Colonic mucosa (tissue), 4 donors: ENCODE results near the gene ADAMTS16. TPM values are rescaled to one million over a fixed set of nuclear protein-coding genes. Genes with fewer than 3 reads are reported as not detected.

Experiments used
- DNase-seq: peaks from one replicate; pipeline ENCODE4 v3.0.0-alpha.2; 2020
- H3K27ac ChIP-seq: fragments of 200-600 bp; one replicate; pipeline ENCODE4 v1.8.0; 2021
- H3K27me3 ChIP-seq: fragments of 200-600 bp; one replicate; pipeline ENCODE4 v1.8.0; 2021
- H3K36me3 ChIP-seq: fragments of 200-600 bp; one replicate; pipeline ENCODE4 v1.8.0; 2021
- H3K4me1 ChIP-seq: fragments of 200-600 bp; one replicate; pipeline ENCODE4 v1.8.0; 2021; ENCODE audit warnings: mild to moderate bottlenecking
- H3K4me3 ChIP-seq: fragments of 200-600 bp; one replicate; pipeline ENCODE4 v1.8.0; 2021
- H3K9ac ChIP-seq, 2 donors: one replicate each; pipeline ENCODE4 v1.7.0; 2013; ENCODE audit warnings: control low read depth in 2 of 2, low read depth in 2 of 2, low read length in 2 of 2
- H3K9me3 ChIP-seq: fragments of 200-600 bp; one replicate; pipeline ENCODE4 v1.8.0; 2021
- intact Hi-C: fragments of 100-400 bp; cut with DNase I; formaldehyde crosslinking; loops from one replicate; pipeline ENCODE4 v1.14.1; 2022
- total RNA-seq, 2 donors: library from RNA; stranded (reverse); fragmentation: NEBNext Ultra II Directional in 1 of 2; extraction: Animal tissue kit (Norgen Biotek cat#: 25700) in 1 of 2; gene quantifications; one replicate each; pipeline ENCODE4 v1.2.1, GENCODE V29; 2021
- TF ChIP-seq, protein P1 (sequence below): fragments of 200-600 bp; IDR thresholded peaks from one replicate; pipeline ENCODE4 v1.8.0; 2022; ENCODE audit warnings: antibody characterized with exemption, mild to moderate bottlenecking
- donor health status: healthy.
- donor health status: DM: no; HTN: no; CAD: no.
- donor health status: DM: no; HTN: no; CAD: no.

ADAMTS16 gene
- total RNA-seq, 2 donors from 2014 or later = 0.16 TPM; not detected in 1

DNA sequence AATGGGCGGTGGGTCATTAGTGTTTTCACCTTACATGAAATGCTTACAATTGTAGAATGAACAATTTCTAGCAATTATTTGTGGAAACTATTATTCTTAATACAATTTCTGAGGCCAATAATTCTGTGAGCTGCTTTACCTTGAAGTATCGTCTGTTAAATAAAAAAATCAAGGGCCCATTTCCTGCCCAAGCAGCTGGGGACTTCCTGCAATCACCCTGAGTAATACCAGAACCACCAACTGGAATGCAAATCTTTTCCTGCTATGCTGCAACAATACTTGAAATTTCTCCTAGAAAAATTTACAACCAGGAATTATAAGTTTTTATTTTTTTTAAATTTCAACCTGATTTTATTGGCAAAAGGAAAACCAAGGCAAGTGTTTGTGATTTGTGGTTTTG, 52.6 kb downstream of the ADAMTS16 start:
- Histone ChIP-seq H3K27me3 (no peaks in the 10 kb centered on the region), H3K36me3 (no peaks in the 10 kb centered on the region), H3K9ac (no peak overlapping the region), H3K9me3 (no peaks in the 10 kb centered on the region), H3K27ac (no peak overlapping the region), H3K4me1 (no peaks in the 10 kb centered on the region), H3K4me3 (no peak overlapping the region)
- no peak for DNase-seq
- intact Hi-C loops = no loop called here
- TF ChIP-seq, protein P1, sequence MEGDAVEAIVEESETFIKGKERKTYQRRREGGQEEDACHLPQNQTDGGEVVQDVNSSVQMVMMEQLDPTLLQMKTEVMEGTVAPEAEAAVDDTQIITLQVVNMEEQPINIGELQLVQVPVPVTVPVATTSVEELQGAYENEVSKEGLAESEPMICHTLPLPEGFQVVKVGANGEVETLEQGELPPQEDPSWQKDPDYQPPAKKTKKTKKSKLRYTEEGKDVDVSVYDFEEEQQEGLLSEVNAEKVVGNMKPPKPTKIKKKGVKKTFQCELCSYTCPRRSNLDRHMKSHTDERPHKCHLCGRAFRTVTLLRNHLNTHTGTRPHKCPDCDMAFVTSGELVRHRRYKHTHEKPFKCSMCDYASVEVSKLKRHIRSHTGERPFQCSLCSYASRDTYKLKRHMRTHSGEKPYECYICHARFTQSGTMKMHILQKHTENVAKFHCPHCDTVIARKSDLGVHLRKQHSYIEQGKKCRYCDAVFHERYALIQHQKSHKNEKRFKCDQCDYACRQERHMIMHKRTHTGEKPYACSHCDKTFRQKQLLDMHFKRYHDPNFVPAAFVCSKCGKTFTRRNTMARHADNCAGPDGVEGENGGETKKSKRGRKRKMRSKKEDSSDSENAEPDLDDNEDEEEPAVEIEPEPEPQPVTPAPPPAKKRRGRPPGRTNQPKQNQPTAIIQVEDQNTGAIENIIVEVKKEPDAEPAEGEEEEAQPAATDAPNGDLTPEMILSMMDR = no peak

DNA sequence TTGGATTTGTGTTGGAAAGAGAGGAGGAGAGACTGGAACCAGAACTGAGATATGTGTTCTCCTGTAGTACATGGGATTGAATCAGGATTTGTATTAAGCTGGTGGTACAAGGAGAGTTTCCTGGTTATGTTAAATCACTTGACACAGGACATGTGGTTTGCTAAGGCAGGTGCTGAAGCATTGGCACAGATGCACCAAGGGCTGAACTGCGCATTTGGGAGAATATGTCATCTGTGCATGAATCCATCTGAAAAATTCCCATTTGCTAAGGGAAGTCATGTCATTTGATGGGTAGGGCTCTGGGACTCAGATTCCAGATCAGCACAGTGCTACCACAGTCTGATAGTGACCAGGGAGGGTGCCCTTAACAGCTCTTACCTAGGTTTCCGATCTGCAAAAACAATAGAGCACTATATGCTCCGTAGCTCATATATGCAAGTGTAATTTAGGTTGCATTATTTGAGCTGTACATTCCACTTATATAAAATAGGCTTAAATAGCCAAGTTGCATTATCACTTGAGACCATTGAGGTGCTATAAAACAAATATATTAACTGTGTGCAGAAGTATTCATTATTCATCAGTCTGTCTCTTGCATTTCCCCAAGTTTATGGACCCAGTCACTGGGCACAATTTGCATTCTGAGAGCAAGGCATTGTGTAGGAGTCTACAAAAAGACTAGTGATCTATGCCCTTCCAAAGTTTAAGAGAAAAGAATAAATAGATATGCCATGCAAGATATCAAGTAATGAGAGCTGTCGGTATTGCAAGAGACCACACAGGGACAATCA, 55.2 kb downstream of the ADAMTS16 start:
- Histone ChIP-seq H3K27me3 (no peaks in the 10 kb centered on the region), H3K27ac (no peak overlapping the region), H3K4me3 (no peak overlapping the region), H3K36me3 (no peaks in the 10 kb centered on the region), H3K4me1 (no peaks in the 10 kb centered on the region), H3K9ac (no peak overlapping the region), H3K9me3 (no peaks in the 10 kb centered on the region)
- intact Hi-C loops = no loop called here
- TF ChIP-seq, protein P1 = no peak
- DNase-seq = no peak

DNA sequence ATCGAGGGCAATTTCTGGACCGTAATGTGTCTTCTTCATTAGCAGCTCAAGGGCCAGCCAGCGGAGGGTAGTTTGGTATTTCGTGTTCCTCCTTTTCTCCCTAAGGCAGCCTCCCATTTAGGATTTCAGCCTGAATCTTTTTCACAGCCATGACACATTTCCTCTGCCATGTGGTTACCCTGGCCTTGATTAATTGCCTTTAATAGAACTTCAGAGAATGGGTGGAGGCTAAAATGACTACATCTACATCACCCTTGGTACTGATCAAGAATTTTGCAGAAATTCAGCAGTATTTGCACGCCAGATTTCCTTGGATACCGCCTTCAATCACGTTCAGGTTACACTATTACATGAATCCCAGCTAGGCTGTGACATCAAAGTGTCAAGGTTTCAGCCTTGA, 58.0 kb downstream of the ADAMTS16 start:
- no peak overlapping the region for H3K9ac ChIP-seq
- no peak overlapping the region for H3K4me3 ChIP-seq
- TF ChIP-seq, protein P1 = no peak
- no peaks in the 10 kb centered on the region for H3K36me3 ChIP-seq
- intact Hi-C loops = no loop called here
- no peak overlapping the region for H3K27ac ChIP-seq
- no peaks in the 10 kb centered on the region for H3K9me3 ChIP-seq
- H3K27me3 ChIP-seq = no peaks in the 10 kb centered on the region
- DNase-seq = no peak
- H3K4me1 ChIP-seq = no peaks in the 10 kb centered on the region

DNA sequence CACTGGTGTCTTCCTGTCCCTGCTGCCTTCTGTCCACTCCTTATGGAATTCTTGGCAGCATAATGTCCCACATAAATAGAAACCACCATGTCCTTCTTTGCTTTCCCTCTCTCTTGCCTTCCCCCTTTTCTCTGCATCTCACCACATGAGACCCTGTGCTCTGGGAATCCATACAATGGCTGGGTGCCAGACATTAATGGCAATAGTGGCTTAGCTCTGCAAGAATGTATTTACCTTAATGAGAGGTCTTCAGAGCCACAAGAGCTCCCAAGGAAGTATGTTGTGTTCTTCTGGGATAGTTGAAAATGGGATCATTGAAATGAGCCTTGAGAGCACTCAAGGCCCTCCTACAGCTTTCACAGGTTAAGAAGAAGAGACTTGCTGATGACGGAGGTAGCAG, 58.7 kb downstream of the ADAMTS16 start:
- no peak for DNase-seq
- Histone ChIP-seq H3K4me1 (no peaks in the 10 kb centered on the region), H3K27me3 (no peaks in the 10 kb centered on the region), H3K27ac (no peak overlapping the region), H3K9me3 (no peaks in the 10 kb centered on the region), H3K36me3 (no peaks in the 10 kb centered on the region), H3K4me3 (no peak overlapping the region), H3K9ac (no peak overlapping the region)
- TF ChIP-seq, protein P1 = no peak
- intact Hi-C loops = no loop called here

DNA sequence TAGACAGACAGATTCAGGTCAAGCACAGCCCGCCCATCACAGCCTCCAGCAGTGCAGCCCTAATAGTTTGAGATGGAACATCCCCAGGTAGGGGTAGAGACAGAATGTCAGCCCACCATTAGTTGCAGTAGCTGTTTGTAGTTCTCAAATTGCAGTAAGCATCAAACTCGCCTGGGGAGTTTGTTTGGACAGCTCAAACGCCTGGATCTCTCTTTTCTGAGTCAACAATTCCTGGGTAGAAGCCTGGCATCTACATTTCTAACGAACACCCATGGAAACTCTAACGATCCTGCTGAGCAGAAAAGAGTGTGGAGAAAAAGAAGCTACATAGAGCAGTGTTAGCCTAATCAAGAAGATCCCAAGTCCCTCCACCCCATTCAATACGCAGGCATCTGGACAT, 59.4 kb downstream of the ADAMTS16 start:
- Histone ChIP-seq H3K27me3 (no peaks in the 10 kb centered on the region), H3K9ac (no peak overlapping the region), H3K9me3 (no peaks in the 10 kb centered on the region), H3K4me1 (no peaks in the 10 kb centered on the region), H3K4me3 (no peak overlapping the region), H3K36me3 (no peaks in the 10 kb centered on the region), H3K27ac (no peak overlapping the region)
- no peak for DNase-seq
- TF ChIP-seq, protein P1 = no peak
- intact Hi-C loops = no loop called here
